Testis (tissue), 3 donors: ENCODE results near the gene ETV5. TPM values are rescaled to one million over a fixed set of nuclear protein-coding genes. Genes with fewer than 3 reads are reported as not detected.

Experiments used
- DNase-seq: peaks from one replicate; pipeline ENCODE4 v3.0.0-alpha.2; 2019
- H3K27ac ChIP-seq, 2 donors: fragments of 200-600 bp; sonication (generic); one replicate each; pipeline ENCODE4 v1.5.1; 2019
- H3K27me3 ChIP-seq: fragments of 200-600 bp; sonication (generic); one replicate; pipeline ENCODE4 v1.5.1; 2019
- H3K36me3 ChIP-seq: fragments of 200-600 bp; sonication (generic); one replicate; pipeline ENCODE4 v1.5.1; 2017; ENCODE audit warnings: low read depth; ENCODE audit errors: missing control alignments
- H3K4me1 ChIP-seq: fragments of 200-600 bp; sonication (generic); one replicate; pipeline ENCODE4 v1.5.1; 2019
- H3K4me3 ChIP-seq, 2 donors: fragments of 200-600 bp; sonication (generic); one replicate each; pipeline ENCODE4 v1.5.1; 2017 to 2019
- H3K9me3 ChIP-seq: fragments of 200-600 bp; sonication (generic); one replicate; pipeline ENCODE4 v1.5.1; 2017
- CTCF ChIP-seq, 3 experiments: fragments of 450-650 bp in 2 of 3; fragments of 200-600 bp in 1 of 3; sonication (generic) in 1 of 3; IDR thresholded peaks; one replicate each; pipeline ENCODE4 v1.5.1; 2016 to 2019; ENCODE audit warnings: antibody characterized with exemption in 3 of 3, mild to moderate bottlenecking in 2 of 3, moderate library complexity in 1 of 3
- POLR2A ChIP-seq: fragments of 450-650 bp; IDR thresholded peaks from one replicate; pipeline ENCODE4 v1.6.1; 2017; ENCODE audit warnings: antibody characterized with exemption, mild to moderate bottlenecking, moderate library complexity
- WGBS, 2 donors: methylation state at CpG; one replicate each; pipeline ENCODE4 v1.1.5; 2018; 5-methylcytosine and 5-hydroxymethylcytosine counted together
- intact Hi-C: fragments of 100-400 bp; cut with DNase I; formaldehyde crosslinking; loops from one replicate; pipeline ENCODE4 v1.15.1; 2023; ENCODE audit warnings: low total_unique reads
- polyA plus RNA-seq: library from polyadenylated mRNA; stranded (reverse); fragments of 350-450 nt; fragmentation: Illumina TruSeq; extraction: RNeasy Lipid Tissue Mini Kit (QIAGEN cat#74804); gene quantifications from one replicate; pipeline ENCODE4 v1.2.3, GENCODE V29; 2014; ENCODE audit warnings: low read depth, low replicate concordance; ENCODE audit not compliant: insufficient read depth
- total RNA-seq, 2 donors: library from RNA; depleted of rRNA; stranded (reverse); fragments of >200 nt; gene quantifications; one replicate each; pipeline ENCODE4 v1.2.3, GENCODE V29; 2016

ETV5 gene
- total and polyA plus RNA-seq, 3 donors from 2014 or later, result 15.7 to 22.4 (median 20.8) TPM

- no peaks in the 10 kb centered on the region for H3K27me3 ChIP-seq
- intact Hi-C loops, result no loop called here
- H3K4me1 ChIP-seq, result no peaks in the 10 kb centered on the region
- no peak overlapping the region for H3K27ac ChIP-seq
- no peaks in the 10 kb centered on the region for H3K9me3 ChIP-seq
- no peak overlapping the region for H3K4me3 ChIP-seq
- DNase-seq, result no peak
- WGBS, 2 donors, result 84 to 87% methylated on average over 7 of the region's 7 CpGs
- TF ChIP-seq POLR2A (no peak), CTCF (IDR thresholded peaks at IDR 0.05) (no peak)
- no peaks in the 10 kb centered on the region for H3K36me3 ChIP-seq
Measured at GRCh38 chr3:186127463-186127862, 18.6 kb upstream of the ETV5 start.

- H3K27ac ChIP-seq, result no peak overlapping the region
- peaks cover 6% of the 10 kb centered on the region for H3K4me1 ChIP-seq
- no peaks in the 10 kb centered on the region for H3K36me3 ChIP-seq
- no peak for DNase-seq
- intact Hi-C loops, result no loop called here
- no peaks in the 10 kb centered on the region for H3K9me3 ChIP-seq
- WGBS, 2 donors, result 72 to 92% methylated on average over 2 of the region's 2 CpGs
- no peak for TF ChIP-seq POLR2A
- no peak for TF ChIP-seq CTCF (IDR thresholded peaks at IDR 0.05)
- H3K4me3 ChIP-seq, result no peak overlapping the region
- H3K27me3 ChIP-seq, result no peaks in the 10 kb centered on the region
Measured at GRCh38 chr3:186125118-186125517, 16.2 kb upstream of the ETV5 start.

DNA sequence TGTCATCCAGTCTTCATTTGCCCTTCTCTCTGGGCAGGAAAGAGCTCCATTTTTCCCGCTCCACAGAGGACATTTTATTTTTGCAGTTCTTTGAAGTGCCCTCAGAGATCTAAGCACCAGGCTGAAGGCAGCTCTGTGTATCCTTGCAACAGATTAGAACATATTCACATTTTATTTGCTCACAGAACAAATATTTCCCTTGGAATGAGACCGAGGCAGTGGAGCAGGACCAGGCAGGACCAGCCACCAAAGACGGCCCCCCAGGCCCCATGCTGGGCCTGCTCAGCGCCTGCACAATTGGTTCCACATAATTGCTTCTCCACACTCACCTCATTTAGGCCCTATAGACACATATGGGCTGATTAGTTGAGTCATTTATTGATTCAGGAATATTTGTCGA is 15.7 kb upstream of the ETV5 start:
- no peak for TF ChIP-seq POLR2A
- TF ChIP-seq CTCF (IDR thresholded peaks at IDR 0.05), result no peak
- no peaks in the 10 kb centered on the region for H3K9me3 ChIP-seq
- WGBS, 2 donors, result 65 to 89% methylated on average over 5 of the region's 5 CpGs
- intact Hi-C loops, result no loop called here
- no peaks in the 10 kb centered on the region for H3K27me3 ChIP-seq
- H3K4me1 ChIP-seq, result peaks cover 6% of the 10 kb centered on the region
- H3K4me3 ChIP-seq, result no peak overlapping the region
- DNase-seq, result no peak
- no peak overlapping the region for H3K27ac ChIP-seq
- H3K36me3 ChIP-seq, result no peaks in the 10 kb centered on the region

- intact Hi-C loops, result no loop called here
- no peak overlapping the region for H3K4me3 ChIP-seq
- H3K27me3 ChIP-seq, result no peaks in the 10 kb centered on the region
- peaks cover 6% of the 10 kb centered on the region for H3K4me1 ChIP-seq
- TF ChIP-seq CTCF (IDR thresholded peaks at IDR 0.05) (no peak), POLR2A (no peak)
- H3K36me3 ChIP-seq, result no peaks in the 10 kb centered on the region
- DNase-seq, result no peak
- 78 to 80% methylated on average over 5 of the region's 5 CpGs for WGBS, 2 donors
- H3K9me3 ChIP-seq, result no peaks in the 10 kb centered on the region
- no peak overlapping the region for H3K27ac ChIP-seq
Measured at GRCh38 chr3:186123012-186123411, 14.1 kb upstream of the ETV5 start.

DNA sequence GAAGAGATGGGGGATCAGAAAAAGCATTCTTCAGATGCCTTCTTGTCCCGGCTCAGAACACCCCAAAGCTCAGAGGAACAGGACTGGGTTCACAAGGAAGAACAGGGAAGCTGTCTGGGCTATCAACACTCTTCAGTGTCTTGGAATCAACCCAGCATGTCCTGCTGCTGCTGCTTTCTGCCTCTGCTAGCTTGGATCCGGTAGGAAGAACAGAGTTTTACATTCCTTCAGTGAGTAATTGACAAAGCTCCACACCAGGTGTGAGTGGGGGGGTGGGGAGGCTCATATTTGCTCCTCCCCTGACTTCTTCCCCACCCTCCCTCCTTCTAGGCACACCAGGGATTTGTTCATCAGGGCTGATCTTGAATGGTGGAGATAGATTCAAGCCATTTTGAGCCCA is 13.1 kb upstream of the ETV5 start:
- 26 to 32% methylated on average over 2 of the region's 2 CpGs for WGBS, 2 donors
- Histone ChIP-seq H3K36me3 (no peaks in the 10 kb centered on the region), H3K9me3 (no peaks in the 10 kb centered on the region), H3K4me1 (peaks cover 6% of the 10 kb centered on the region), H3K4me3 (no peak overlapping the region), H3K27ac (no peak overlapping the region), H3K27me3 (no peaks in the 10 kb centered on the region)
- intact Hi-C loops, result no loop called here
- no peak for DNase-seq
- no peak for TF ChIP-seq CTCF (IDR thresholded peaks at IDR 0.05)
- TF ChIP-seq POLR2A, result no peak
